GM12878 (cell line): ENCODE results near the gene CARS2.

Source experiments
- CEBPB ChIP-seq, 2 experiments: fragments of 150-350 bp in 1 of 2; IDR thresholded peaks; 2 replicates each; pipeline ENCODE4 v1.6.1; 2012 to 2014; ENCODE audit warnings: low read depth in 2 of 2, low read length in 2 of 2, borderline replicate concordance in 1 of 2, inconsistent platforms in 1 of 2
- CHD2 ChIP-seq: IDR thresholded peaks from 2 replicates; pipeline ENCODE4 v1.6.1; 2011; ENCODE audit warnings: low read depth, low read length, improper control_type of control experiment, borderline replicate concordance
- EZH2 ChIP-seq: IDR thresholded peaks from 2 replicates; pipeline ENCODE4 v1.6.1; 2012; ENCODE audit warnings: low read depth, mild to moderate bottlenecking, control low read depth, inconsistent platforms, low read length, borderline replicate concordance; ENCODE audit not compliant: control insufficient read depth
- POLR2A ChIP-seq: IDR thresholded peaks from 2 replicates; pipeline ENCODE4 v1.6.1; 2011; ENCODE audit warnings: low read depth, mild to moderate bottlenecking, low read length
- POLR2AphosphoS5 ChIP-seq: IDR thresholded peaks from 2 replicates; pipeline ENCODE4 v1.6.1; 2011; ENCODE audit warnings: mild to moderate bottlenecking, low read length, inconsistent platforms
- RFX5 ChIP-seq: IDR thresholded peaks from 2 replicates; pipeline ENCODE4 v1.6.1; 2011; ENCODE audit warnings: low read depth, low read length, improper control_type of control experiment
- SPI1 ChIP-seq: IDR thresholded peaks from 2 replicates; pipeline ENCODE4 v1.6.1; 2011; ENCODE audit warnings: low read depth, mild to moderate bottlenecking, low read length, moderate library complexity, borderline replicate concordance; ENCODE audit not compliant: insufficient read depth
- SREBF2 ChIP-seq: IDR thresholded peaks from 2 replicates; pipeline ENCODE4 v1.6.1; 2012; ENCODE audit warnings: mild to moderate bottlenecking, low read length
- TAF1 ChIP-seq: IDR thresholded peaks from 2 replicates; pipeline ENCODE4 v1.6.1; 2011; ENCODE audit warnings: mild to moderate bottlenecking, low read depth, low read length, borderline replicate concordance
- TF ChIP-seq, protein P1 (sequence below), 3 experiments: IDR thresholded peaks in 2 of 3; conservative IDR thresholded peaks in 1 of 3; 2 replicates each; pipeline ENCODE4 v1.5.1; 2011; ENCODE audit warnings: low read depth in 3 of 3, low read length in 3 of 3, mild to moderate bottlenecking in 3 of 3, control low read depth in 2 of 3, moderate library complexity in 2 of 3, inconsistent platforms in 1 of 3, mixed read lengths in 1 of 3; ENCODE audit not compliant: control insufficient read depth in 2 of 3, insufficient read depth in 1 of 3; ENCODE audit errors: extremely low read depth in 1 of 3
- TF ChIP-seq, protein P2 (sequence below): fragments of 450-650 bp; formaldehyde crosslinking; IDR thresholded peaks from 2 replicates; pipeline ENCODE4 v1.5.0; 2022; ENCODE audit warnings: mild to moderate bottlenecking, missing genetic modification characterization
- TF ChIP-seq, protein P3 (sequence below): IDR thresholded peaks from 2 replicates; pipeline ENCODE4 v1.6.1; 2012; ENCODE audit warnings: mild to moderate bottlenecking, low read depth, low read length

DNA sequence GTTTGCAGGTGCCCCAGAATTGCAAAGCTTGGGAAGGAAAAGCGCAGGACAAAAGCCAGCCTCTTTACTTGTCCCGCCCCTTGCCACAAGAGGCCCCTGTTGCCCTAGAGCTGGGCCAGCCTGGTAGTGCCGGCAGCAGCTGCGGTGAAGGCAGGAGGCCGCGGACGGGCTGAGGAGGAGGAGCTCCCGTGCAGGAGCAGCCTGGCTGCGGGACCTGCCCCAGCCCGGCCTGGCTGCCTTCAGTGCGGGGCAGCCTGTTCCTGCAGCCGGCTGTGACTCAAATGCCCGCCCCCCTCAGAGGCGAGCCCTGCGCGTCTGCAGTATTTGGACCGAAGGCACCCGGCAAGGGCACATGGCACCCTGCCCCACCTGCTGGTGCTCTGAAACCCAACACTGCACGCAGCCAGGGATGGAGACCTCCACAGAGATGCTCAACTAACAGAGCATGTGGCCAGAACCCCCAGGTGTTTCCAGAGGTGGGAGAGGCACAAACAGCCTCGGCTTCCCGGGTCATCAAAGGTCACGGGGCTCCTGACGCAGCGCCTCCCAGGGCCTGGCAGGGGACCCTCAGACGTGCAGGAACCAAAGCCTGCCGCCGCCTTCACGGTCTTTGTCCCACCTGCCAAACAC lies 60.9 kb downstream of the CARS2 start:
- TF ChIP-seq POLR2A: peak; percentile 37; the same call in 1 of the 2 replicates
- no peak for TF ChIP-seq SREBF2
- TF ChIP-seq, protein P1, sequence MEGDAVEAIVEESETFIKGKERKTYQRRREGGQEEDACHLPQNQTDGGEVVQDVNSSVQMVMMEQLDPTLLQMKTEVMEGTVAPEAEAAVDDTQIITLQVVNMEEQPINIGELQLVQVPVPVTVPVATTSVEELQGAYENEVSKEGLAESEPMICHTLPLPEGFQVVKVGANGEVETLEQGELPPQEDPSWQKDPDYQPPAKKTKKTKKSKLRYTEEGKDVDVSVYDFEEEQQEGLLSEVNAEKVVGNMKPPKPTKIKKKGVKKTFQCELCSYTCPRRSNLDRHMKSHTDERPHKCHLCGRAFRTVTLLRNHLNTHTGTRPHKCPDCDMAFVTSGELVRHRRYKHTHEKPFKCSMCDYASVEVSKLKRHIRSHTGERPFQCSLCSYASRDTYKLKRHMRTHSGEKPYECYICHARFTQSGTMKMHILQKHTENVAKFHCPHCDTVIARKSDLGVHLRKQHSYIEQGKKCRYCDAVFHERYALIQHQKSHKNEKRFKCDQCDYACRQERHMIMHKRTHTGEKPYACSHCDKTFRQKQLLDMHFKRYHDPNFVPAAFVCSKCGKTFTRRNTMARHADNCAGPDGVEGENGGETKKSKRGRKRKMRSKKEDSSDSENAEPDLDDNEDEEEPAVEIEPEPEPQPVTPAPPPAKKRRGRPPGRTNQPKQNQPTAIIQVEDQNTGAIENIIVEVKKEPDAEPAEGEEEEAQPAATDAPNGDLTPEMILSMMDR (IDR thresholded peaks at IDR 0.05 in 2 of 3, conservative IDR thresholded peaks at IDR 0.05 in 1 of 3; ENCODE audit: control insufficient read depth in 2 of 3, extremely low read depth in 1 of 3, insufficient read depth in 1 of 3, low read depth in 3 of 3, low read length in 3 of 3): peak; percentile 46 to 54 (median 48); a peak in 5 of 6 replicates
- TF ChIP-seq CHD2: no peak
- no peak for TF ChIP-seq RFX5
- no peak for TF ChIP-seq POLR2AphosphoS5
- TF ChIP-seq, protein P2, sequence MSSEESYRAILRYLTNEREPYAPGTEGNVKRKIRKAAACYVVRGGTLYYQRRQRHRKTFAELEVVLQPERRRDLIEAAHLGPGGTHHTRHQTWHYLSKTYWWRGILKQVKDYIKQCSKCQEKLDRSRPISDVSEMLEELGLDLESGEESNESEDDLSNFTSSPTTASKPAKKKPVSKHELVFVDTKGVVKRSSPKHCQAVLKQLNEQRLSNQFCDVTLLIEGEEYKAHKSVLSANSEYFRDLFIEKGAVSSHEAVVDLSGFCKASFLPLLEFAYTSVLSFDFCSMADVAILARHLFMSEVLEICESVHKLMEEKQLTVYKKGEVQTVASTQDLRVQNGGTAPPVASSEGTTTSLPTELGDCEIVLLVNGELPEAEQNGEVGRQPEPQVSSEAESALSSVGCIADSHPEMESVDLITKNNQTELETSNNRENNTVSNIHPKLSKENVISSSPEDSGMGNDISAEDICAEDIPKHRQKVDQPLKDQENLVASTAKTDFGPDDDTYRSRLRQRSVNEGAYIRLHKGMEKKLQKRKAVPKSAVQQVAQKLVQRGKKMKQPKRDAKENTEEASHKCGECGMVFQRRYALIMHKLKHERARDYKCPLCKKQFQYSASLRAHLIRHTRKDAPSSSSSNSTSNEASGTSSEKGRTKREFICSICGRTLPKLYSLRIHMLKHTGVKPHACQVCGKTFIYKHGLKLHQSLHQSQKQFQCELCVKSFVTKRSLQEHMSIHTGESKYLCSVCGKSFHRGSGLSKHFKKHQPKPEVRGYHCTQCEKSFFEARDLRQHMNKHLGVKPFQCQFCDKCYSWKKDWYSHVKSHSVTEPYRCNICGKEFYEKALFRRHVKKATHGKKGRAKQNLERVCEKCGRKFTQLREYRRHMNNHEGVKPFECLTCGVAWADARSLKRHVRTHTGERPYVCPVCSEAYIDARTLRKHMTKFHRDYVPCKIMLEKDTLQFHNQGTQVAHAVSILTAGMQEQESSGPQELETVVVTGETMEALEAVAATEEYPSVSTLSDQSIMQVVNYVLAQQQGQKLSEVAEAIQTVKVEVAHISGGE (CRISPR knock-in tag): no peak
- TF ChIP-seq SPI1: no peak
- no peak for TF ChIP-seq TAF1
- TF ChIP-seq, protein P3, sequence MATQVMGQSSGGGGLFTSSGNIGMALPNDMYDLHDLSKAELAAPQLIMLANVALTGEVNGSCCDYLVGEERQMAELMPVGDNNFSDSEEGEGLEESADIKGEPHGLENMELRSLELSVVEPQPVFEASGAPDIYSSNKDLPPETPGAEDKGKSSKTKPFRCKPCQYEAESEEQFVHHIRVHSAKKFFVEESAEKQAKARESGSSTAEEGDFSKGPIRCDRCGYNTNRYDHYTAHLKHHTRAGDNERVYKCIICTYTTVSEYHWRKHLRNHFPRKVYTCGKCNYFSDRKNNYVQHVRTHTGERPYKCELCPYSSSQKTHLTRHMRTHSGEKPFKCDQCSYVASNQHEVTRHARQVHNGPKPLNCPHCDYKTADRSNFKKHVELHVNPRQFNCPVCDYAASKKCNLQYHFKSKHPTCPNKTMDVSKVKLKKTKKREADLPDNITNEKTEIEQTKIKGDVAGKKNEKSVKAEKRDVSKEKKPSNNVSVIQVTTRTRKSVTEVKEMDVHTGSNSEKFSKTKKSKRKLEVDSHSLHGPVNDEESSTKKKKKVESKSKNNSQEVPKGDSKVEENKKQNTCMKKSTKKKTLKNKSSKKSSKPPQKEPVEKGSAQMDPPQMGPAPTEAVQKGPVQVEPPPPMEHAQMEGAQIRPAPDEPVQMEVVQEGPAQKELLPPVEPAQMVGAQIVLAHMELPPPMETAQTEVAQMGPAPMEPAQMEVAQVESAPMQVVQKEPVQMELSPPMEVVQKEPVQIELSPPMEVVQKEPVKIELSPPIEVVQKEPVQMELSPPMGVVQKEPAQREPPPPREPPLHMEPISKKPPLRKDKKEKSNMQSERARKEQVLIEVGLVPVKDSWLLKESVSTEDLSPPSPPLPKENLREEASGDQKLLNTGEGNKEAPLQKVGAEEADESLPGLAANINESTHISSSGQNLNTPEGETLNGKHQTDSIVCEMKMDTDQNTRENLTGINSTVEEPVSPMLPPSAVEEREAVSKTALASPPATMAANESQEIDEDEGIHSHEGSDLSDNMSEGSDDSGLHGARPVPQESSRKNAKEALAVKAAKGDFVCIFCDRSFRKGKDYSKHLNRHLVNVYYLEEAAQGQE: no peak
- TF ChIP-seq CEBPB (IDR thresholded peaks at IDR 0.05; ENCODE audit: borderline replicate concordance in 1 of 2, low read depth in 2 of 2, low read length in 2 of 2): no peak
- no peak for TF ChIP-seq EZH2
